T-cell (primary cell): Measurements from ENCODE around the gene TSPOAP1. TPM values are rescaled to one million over a fixed set of nuclear protein-coding genes. Genes with fewer than 3 reads are reported as not detected.

ENCODE experiments used
- ATAC-seq, 4 experiments: fragments of 200-7000 bp in 3 of 4; fragments of 150-1000 bp in 1 of 4; cut with Tn5 transposase; replicated peaks in 1 of 4; 1 replicate in 3 of 4; 2 replicates in 1 of 4; pipeline ENCODE4 v1.10.0; 2021; ENCODE audit warnings: moderate library complexity in 3 of 4, mild to moderate bottlenecking in 2 of 4, moderate number of reproducible peaks in 1 of 4
- CTCF ChIA-PET, 2 donors: fragments of 300-600 bp; sonication (Branson Sonifier 250); formaldehyde crosslinking; loops; one replicate each; lab custom pipeline; 2022; ENCODE audit warnings: antibody characterized with exemption in 2 of 2; lab: Charles Lee
- POLR2A ChIA-PET, 2 donors: fragments of 300-600 bp; sonication (Branson Sonifier 250); formaldehyde crosslinking; loops; one replicate each; lab custom pipeline; 2022; ENCODE audit warnings: antibody characterized with exemption in 2 of 2; lab: Charles Lee
- DNase-seq, 35 experiments: peaks; one replicate each; pipeline versions ENCODE4 v3.0.0 to v3.0.0-alpha.2; 2013 to 2023
- H3K27ac ChIP-seq: one replicate; pipeline ENCODE4 v1.5.1; 2013; ENCODE audit warnings: low read length
- H3K27me3 ChIP-seq, 2 experiments: replicated peaks in 1 of 2; 1 replicate in 1 of 2; 2 replicates in 1 of 2; pipeline versions ENCODE4 v1.6.1 to v1.7.0; 2013; ENCODE audit warnings: low read length in 1 of 2, mixed read lengths in 1 of 2; ENCODE audit not compliant: control insufficient read depth in 2 of 2, insufficient read depth in 2 of 2; ENCODE audit errors: extremely low read depth in 1 of 2
- H3K36me3 ChIP-seq, 2 donors: 1 replicate in 1 of 2; 2 replicates in 1 of 2; pipeline versions ENCODE4 v1.6.1 to v1.7.0; 2013; ENCODE audit warnings: low read length in 1 of 2; ENCODE audit not compliant: control insufficient read depth in 2 of 2, insufficient read depth in 1 of 2; ENCODE audit errors: extremely low read depth in 1 of 2
- H3K4me1 ChIP-seq, 2 experiments: 1 replicate in 1 of 2; 2 replicates in 1 of 2; pipeline versions ENCODE4 v1.6.1 to v1.7.0; 2013; ENCODE audit warnings: low read length in 2 of 2, mixed read lengths in 1 of 2; ENCODE audit not compliant: insufficient read depth in 2 of 2, control insufficient read depth in 1 of 2; ENCODE audit errors: extremely low read depth in 1 of 2
- H3K4me3 ChIP-seq, 2 donors: 1 replicate in 1 of 2; 2 replicates in 1 of 2; pipeline versions ENCODE4 v1.5.1 to v1.7.0; 2013; ENCODE audit warnings: mild to moderate bottlenecking in 2 of 2, low read length in 1 of 2, moderate library complexity in 1 of 2; ENCODE audit not compliant: control insufficient read depth in 1 of 2; ENCODE audit errors: extremely low read depth in 1 of 2
- H3K9me3 ChIP-seq: 2 replicates; pipeline ENCODE4 v1.7.0; 2013
- H3K27ac Mint-ChIP-seq, 2 donors: one replicate each; pipeline ENCODE4 v1.8.0; 2020 to 2021; ENCODE audit warnings: mild to moderate bottlenecking in 2 of 2, mixed read lengths in 2 of 2
- H3K27me3 Mint-ChIP-seq, 2 donors: one replicate each; pipeline ENCODE4 v1.8.0; 2021 to 2022; ENCODE audit warnings: mixed read lengths in 2 of 2
- H3K36me3 Mint-ChIP-seq: one replicate; pipeline ENCODE4 v1.8.0; 2021; ENCODE audit warnings: mixed read lengths
- H3K4me1 Mint-ChIP-seq, 3 donors: one replicate each; pipeline ENCODE4 v1.8.0; 2020 to 2022; ENCODE audit warnings: mixed read lengths in 3 of 3, mild to moderate bottlenecking in 1 of 3
- H3K4me3 Mint-ChIP-seq, 3 donors: one replicate each; pipeline ENCODE4 v1.8.0; 2020 to 2022; ENCODE audit warnings: mild to moderate bottlenecking in 3 of 3, mixed read lengths in 3 of 3, moderate library complexity in 3 of 3
- H3K9me3 Mint-ChIP-seq, 3 donors: one replicate each; pipeline ENCODE4 v1.8.0; 2020 to 2022; ENCODE audit warnings: mixed read lengths in 3 of 3
- WGBS: methylation state at CpG from one replicate; pipeline ENCODE4 v1.1.5; 2013; ENCODE audit warnings: missing lambda C conversion rate; ENCODE audit not compliant: insufficient coverage; 5-methylcytosine and 5-hydroxymethylcytosine counted together
- total RNA-seq, 35 experiments: library from RNA in 6 of 35; stranded (reverse) in 6 of 35; fragments of 120-200 nt in 1 of 35; gene quantifications; one replicate each; pipeline versions ENCODE4 v1.2.1 to v1.2.4 and lab custom pipeline; 2013 to 2026

The TSPOAP1 gene
- total RNA-seq, 5 donors from 2014 or later (not counting 1 experiment from before 2014, with no cell fraction given) = 15.6 to 62.7 (median 19.9) TPM

GRCh38 chr17:58369214-58370031 lies 40.8 kb upstream of the TSPOAP1 start:
- H3K4me1 Mint-ChIP-seq = peaks cover 10 to 28% (median 11%) of the 10 kb centered on the region in 3 donors
- Histone ChIP-seq H3K27ac (no peak overlapping the region), H3K27me3 (no peaks in the 10 kb centered on the region), H3K4me3 (no peak overlapping the region), H3K4me1 (peaks cover 3 to 34% of the 10 kb centered on the region in 2 experiments), H3K9me3 (no peaks in the 10 kb centered on the region), H3K36me3 (peaks cover 0 to 2% of the 10 kb centered on the region in 2 donors)
- DNase-seq (no peak), ATAC-seq (no peak)
- CTCF ChIA-PET = interaction anchor here in 1 of 2 donors (0.6 to 1.5 kb wide), 2 partner anchors 11 to 20 kb away, joined by 3 to 4 read pairs; no protein-coding TSS in a partner anchor
- 83% methylated on average over 2 of the region's 5 CpGs for WGBS
- no peaks in the 10 kb centered on the region for H3K9me3 Mint-ChIP-seq
- POLR2A ChIA-PET = interaction anchor here in 1 of 2 donors (0.7 kb wide), 1 partner anchor 48 kb away, joined by 3 read pairs; the partner anchor contains the start of gene RNF43
- peaks cover 3% of the 10 kb centered on the region for H3K36me3 Mint-ChIP-seq
- no peaks in the 10 kb centered on the region for H3K27me3 Mint-ChIP-seq
- H3K27ac Mint-ChIP-seq = peak overlapping the region in 1 of 2 donors; percentile 27
- no peak overlapping the region for H3K4me3 Mint-ChIP-seq

GRCh38 chr17:58368860-58369213 lies 40.2 kb upstream of the TSPOAP1 start:
- CTCF ChIA-PET = no interaction called here
- Mint-ChIP-seq H3K27me3 (no peaks in the 10 kb centered on the region), H3K4me1 (peaks cover 10 to 28% (median 11%) of the 10 kb centered on the region in 3 donors), H3K27ac (no peak overlapping the region), H3K4me3 (no peak overlapping the region), H3K36me3 (peaks cover 3% of the 10 kb centered on the region), H3K9me3 (no peaks in the 10 kb centered on the region)
- WGBS = 100% methylated on average over 1 of the region's 3 CpGs
- no peaks in the 10 kb centered on the region for H3K9me3 ChIP-seq
- no peak overlapping the region for H3K4me3 ChIP-seq
- H3K4me1 ChIP-seq = peaks cover 3 to 34% of the 10 kb centered on the region in 2 experiments
- POLR2A ChIA-PET = no interaction called here
- ATAC-seq = no peak
- H3K27me3 ChIP-seq = no peaks in the 10 kb centered on the region
- H3K36me3 ChIP-seq = peaks cover 0 to 2% of the 10 kb centered on the region in 2 donors
- no peak overlapping the region for H3K27ac ChIP-seq
- DNase-seq = no peak

- Mint-ChIP-seq H3K4me3 (no peak overlapping the region), H3K36me3 (peaks cover 2% of the 10 kb centered on the region), H3K9me3 (no peaks in the 10 kb centered on the region), H3K4me1 (peaks cover 10 to 28% (median 11%) of the 10 kb centered on the region in 3 donors), H3K27ac (no peak overlapping the region), H3K27me3 (no peaks in the 10 kb centered on the region)
- POLR2A ChIA-PET = no interaction called here
- Histone ChIP-seq H3K36me3 (peaks cover under 1 to 2% of the 10 kb centered on the region in 2 donors), H3K4me3 (no peak overlapping the region), H3K27me3 (no peaks in the 10 kb centered on the region), H3K4me1 (peaks cover 3 to 34% of the 10 kb centered on the region in 2 experiments), H3K27ac (no peak overlapping the region), H3K9me3 (no peaks in the 10 kb centered on the region)
- ATAC-seq = no peak
- CTCF ChIA-PET = interaction anchor here in 1 of 2 donors (1.2 kb wide), 1 partner anchor 11 kb away, joined by 3 read pairs; no protein-coding TSS in a partner anchor
- WGBS = 100% methylated on average over 2 of the region's 3 CpGs
- DNase-seq = no peak
Measured at GRCh38 chr17:58367461-58367860, 38.9 kb upstream of the TSPOAP1 start.

GRCh38 chr17:58365980-58366595 lies 37.5 kb upstream of the TSPOAP1 start:
- Histone ChIP-seq H3K27me3 (no peaks in the 10 kb centered on the region), H3K9me3 (no peaks in the 10 kb centered on the region), H3K36me3 (peaks cover 2% of the 10 kb centered on the region in 2 donors), H3K4me3 (no peak overlapping the region), H3K4me1 (peaks cover 3 to 27% of the 10 kb centered on the region in 2 experiments), H3K27ac (no peak overlapping the region)
- POLR2A ChIA-PET = no interaction called here
- Mint-ChIP-seq H3K27ac (no peak overlapping the region), H3K36me3 (peaks cover 4% of the 10 kb centered on the region), H3K9me3 (no peaks in the 10 kb centered on the region), H3K4me1 (peaks cover 11 to 25% (median 14%) of the 10 kb centered on the region in 3 donors), H3K27me3 (no peaks in the 10 kb centered on the region), H3K4me3 (no peak overlapping the region)
- ATAC-seq (no peak), DNase-seq (no peak)
- CTCF ChIA-PET = no interaction called here
- WGBS = no CpG with 5 or more reads among the region's 5 CpGs

- Histone ChIP-seq H3K4me3 (no peak overlapping the region), H3K27ac (no peak overlapping the region), H3K36me3 (peaks cover 2% of the 10 kb centered on the region in 2 donors), H3K4me1 (peaks cover 3 to 20% of the 10 kb centered on the region in 2 experiments), H3K9me3 (no peaks in the 10 kb centered on the region), H3K27me3 (no peaks in the 10 kb centered on the region)
- ATAC-seq = no peak
- no peak for DNase-seq
- H3K4me3 Mint-ChIP-seq = no peak overlapping the region
- no peak overlapping the region for H3K27ac Mint-ChIP-seq
- H3K4me1 Mint-ChIP-seq = peaks cover 9 to 20% (median 15%) of the 10 kb centered on the region in 3 donors
- ChIA-PET POLR2A (no interaction called here), CTCF (no interaction called here)
- no peaks in the 10 kb centered on the region for H3K27me3 Mint-ChIP-seq
- no peaks in the 10 kb centered on the region for H3K9me3 Mint-ChIP-seq
- peaks cover 4% of the 10 kb centered on the region for H3K36me3 Mint-ChIP-seq
Measured at GRCh38 chr17:58365185-58365979, 36.8 kb upstream of the TSPOAP1 start.
